ENCODE results near the gene ROR1. TPM values are rescaled to one million over a fixed set of nuclear protein-coding genes. Genes with fewer than 3 reads are reported as not detected.

Gene ROR1
- total and polyA plus RNA-seq, 2 of the 4 experiments (the other 2 are of a cell fraction) = 4.4 to 10.0 TPM

DNA sequence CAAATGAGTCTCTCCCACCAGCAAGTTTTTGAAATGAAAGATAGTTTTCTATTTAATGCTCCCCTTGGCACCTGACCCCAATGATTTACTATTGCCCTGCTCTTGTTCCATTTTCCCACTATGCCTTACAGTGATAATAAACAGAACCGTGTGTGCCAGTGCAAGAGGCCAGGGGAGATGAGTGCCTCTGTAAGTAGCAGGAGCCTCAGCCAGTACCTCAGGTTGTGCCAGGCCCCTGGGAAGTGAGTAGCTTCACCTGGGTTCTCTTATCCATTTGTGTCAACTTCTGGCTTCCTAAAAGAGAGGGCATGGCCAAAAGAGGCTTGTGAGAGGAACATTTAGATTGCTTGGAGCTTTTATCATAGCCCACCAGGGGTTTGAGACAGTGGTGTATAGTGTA, 3.4 kb upstream of the ROR1 start:
- Histone ChIP-seq H3K9me1 (ENCODE audit: insufficient read depth, low read length) (no peaks in the 10 kb centered on the region), H2BK5ac (ENCODE audit: low read depth, low read length, poor library complexity, severe bottlenecking) (no peak overlapping the region), H3K14ac (replicated peaks; ENCODE audit: low read depth, low read length) (no peak overlapping the region), H3K4ac (ENCODE audit: low read depth, low read length) (no peak overlapping the region), H2BK15ac (ENCODE audit: low read depth, low read length) (no peak overlapping the region), H2AFZ (replicated peaks; ENCODE audit: low read length, poor library complexity) (no peak overlapping the region), H3K9me3 (ENCODE audit: control insufficient read depth, insufficient read depth, low read length) (no peaks in the 10 kb centered on the region), H3K9ac (ENCODE audit: low read depth, low read length) (no peak overlapping the region), H3K36me3 (ENCODE audit: control insufficient read depth, insufficient read depth, low read length) (no peaks in the 10 kb centered on the region), H2BK20ac (ENCODE audit: low read depth, low read length) (no peak overlapping the region), H3K27ac (ENCODE audit: insufficient read depth, low read length) (no peak overlapping the region), H3K4me2 (ENCODE audit: low read depth, low read length) (no peak overlapping the region), H3K56ac (ENCODE audit: extremely low read depth, insufficient read depth, low read length) (no peak overlapping the region), H4K8ac (ENCODE audit: low read depth in 2 of 2, low read length in 2 of 2) (no peak overlapping the region), H2AK9ac (replicated peaks; ENCODE audit: low read depth, low read length, poor library complexity) (no peak overlapping the region), H4K5ac (ENCODE audit: low read depth, low read length) (no peak overlapping the region), H2BK120ac (ENCODE audit: low read depth, low read length) (no peak overlapping the region), H3K23ac (ENCODE audit: low read depth, low read length) (no peak overlapping the region), H3K79me1 (ENCODE audit: low read depth in 1 of 2, low read length in 2 of 2) (no peaks in the 10 kb centered on the region), H3K4me1 (ENCODE audit: control insufficient read depth, insufficient read depth, low read length) (no peaks in the 10 kb centered on the region), H3K27me3 (ENCODE audit: control insufficient read depth, insufficient read depth, low read length) (peaks cover 8% of the 10 kb centered on the region; the same call in 1 of the 2 replicates), H3K18ac (ENCODE audit: low read depth, low read length) (no peak overlapping the region), H4K91ac (ENCODE audit: insufficient read depth, low read depth, low read length) (no peak overlapping the region), H4K20me1 (ENCODE audit: insufficient read depth, low read length) (no peaks in the 10 kb centered on the region), H2AK5ac (ENCODE audit: low read depth, low read length) (no peak overlapping the region), H3K4me3 (ENCODE audit: insufficient read depth, low read depth, low read length) (no peak overlapping the region)
- intact Hi-C loops (cut with micrococcal nuclease) (no loop called here), dilution Hi-C loops (cut with HindIII; ENCODE audit: low sequenced_read_pairs, unreplicated experiment) (no loop called here), in situ Hi-C loops (cut with MboI; ENCODE audit: low sequenced_read_pairs) (loop anchor here (10.0 kb wide), 3 partner anchors 144 to 474 kb away; no protein-coding TSS in a partner anchor)
- no peak for ATAC-seq (ENCODE audit: low read depth)
- TF ChIP-seq POLR2A (IDR thresholded peaks at IDR 0.05; ENCODE audit: low read depth, low read length) (no peak), MAZ (IDR thresholded peaks at IDR 0.05; ENCODE audit: borderline replicate concordance, low read depth, low read length) (no peak)
- no TSS peak for BruUV-seq (replicated peaks)
- ChIA-PET POLR2A (ENCODE audit: unreplicated experiment) (no interaction called here), CTCF (interaction anchor here (1.0 kb wide), 1 partner anchor 476 kb away, joined by 3 read pairs; no protein-coding TSS in a partner anchor)
- WGBS, 2 experiments (ENCODE audit: extremely low coverage in 2 of 2, insufficient read length in 1 of 2) = no CpG with 5 or more reads among the region's 1 CpG
- DNase-seq = no peak
